GM12878 (cell line): ENCODE measurements around the gene CCDC39. TPM values are rescaled to one million over a fixed set of nuclear protein-coding genes. Genes with fewer than 3 reads are reported as not detected.

Source experiments
- ATAC-seq: fragments of 200-7000 bp; cut with Tn5 transposase; 3 replicates; pipeline ENCODE4 v1.9.1; 2020; ENCODE audit warnings: mild to moderate bottlenecking, moderate library complexity
- BruUV-seq: library from RNA; stranded (reverse); fragments of 400-500 nt; replicated peaks from 2 replicates; lab custom pipeline; 2021; lab: Mats Ljungman, UMichigan
- CTCF ChIA-PET: fragments of 300-600 bp; sonication (Branson Sonifier 250); formaldehyde crosslinking; extraction: SDS; loops from one replicate; lab custom pipeline; 2021; ENCODE audit warnings: inconsistent platforms; lab: Yijun Ruan, JAX
- POLR2A ChIA-PET: fragments of 350-600 bp; formaldehyde crosslinking; extraction: SDS; loops from one replicate; lab custom pipeline; 2021; ENCODE audit warnings: inconsistent platforms; lab: Charles Lee
- RAD21 ChIA-PET: fragments of 300-600 bp; sonication (Branson Sonifier 250); formaldehyde crosslinking; loops from one replicate; lab custom pipeline; 2023; ENCODE audit warnings: antibody characterized with exemption; ENCODE audit not compliant: unreplicated experiment; lab: Charles Lee
- SMC1A ChIA-PET: fragments of 300-600 bp; sonication (Branson Sonifier 250); formaldehyde crosslinking; loops from one replicate; lab custom pipeline; 2023; ENCODE audit not compliant: unreplicated experiment, uncharacterized antibody; lab: Charles Lee
- DNase-seq: peaks from one replicate; pipeline ENCODE4 v3.0.0-alpha.2; 2011; ENCODE audit warnings: low read depth, low spot score
- FAIRE-seq: peaks from 3 replicates; lab custom pipeline; 2011; peaks lifted over from hg19 to GRCh38; lab: Jason Lieb, UNC
- H2AFZ ChIP-seq: 2 replicates; pipeline ENCODE4 v1.6.0; 2011; ENCODE audit warnings: low read depth, low read length, control low read depth; ENCODE audit not compliant: control insufficient read depth
- H3K27ac ChIP-seq: 2 replicates; pipeline ENCODE4 v1.5.1; 2011; ENCODE audit warnings: control low read depth; ENCODE audit not compliant: control insufficient read depth, insufficient read depth
- H3K27me3 ChIP-seq, 2 experiments: replicated peaks in 1 of 2; 2 replicates each; pipeline versions ENCODE4 v1.6.0 to v1.6.1; 2011; ENCODE audit warnings: low read length in 1 of 2; ENCODE audit not compliant: control insufficient read depth in 2 of 2, insufficient read depth in 2 of 2
- H3K36me3 ChIP-seq, 2 experiments: 2 replicates each; pipeline ENCODE4 v1.5.1; 2011; ENCODE audit warnings: low read length in 1 of 2; ENCODE audit not compliant: control insufficient read depth in 2 of 2, insufficient read depth in 2 of 2
- H3K4me1 ChIP-seq: 2 replicates; pipeline ENCODE4 v1.6.1; 2011; ENCODE audit warnings: mild to moderate bottlenecking, low read length, moderate library complexity, mixed read lengths; ENCODE audit not compliant: control insufficient read depth, insufficient read depth
- H3K4me2 ChIP-seq: 2 replicates; pipeline ENCODE4 v1.6.0; 2011; ENCODE audit warnings: control low read depth; ENCODE audit not compliant: control insufficient read depth, insufficient read depth
- H3K4me3 ChIP-seq: fragments of 200-600 bp; sonication (generic); 2 replicates; pipeline ENCODE4 v1.5.1; 2016
- H3K79me2 ChIP-seq: 2 replicates; pipeline ENCODE4 v1.6.0; 2011; ENCODE audit warnings: low read length; ENCODE audit not compliant: control insufficient read depth, insufficient read depth
- H3K9ac ChIP-seq: 2 replicates; pipeline ENCODE4 v1.8.0; 2011; ENCODE audit warnings: low read length, control low read depth, mixed read lengths; ENCODE audit not compliant: control insufficient read depth, insufficient read depth
- H3K9me3 ChIP-seq: replicated peaks from 3 replicates; pipeline ENCODE4 v1.5.1; 2011; ENCODE audit warnings: mild to moderate bottlenecking, low read length; ENCODE audit not compliant: control insufficient read depth, insufficient read depth
- H4K20me1 ChIP-seq: 2 replicates; pipeline ENCODE4 v1.6.0; 2011; ENCODE audit not compliant: control insufficient read depth, insufficient read depth
- CBX5 ChIP-seq: sonication (generic); IDR thresholded peaks from 2 replicates; pipeline ENCODE4 v1.6.1; 2016; ENCODE audit warnings: low read depth, moderate library complexity, mild to moderate bottlenecking, inconsistent platforms
- CEBPB ChIP-seq, 2 experiments: fragments of 150-350 bp in 1 of 2; IDR thresholded peaks; 2 replicates each; pipeline ENCODE4 v1.6.1; 2012 to 2014; ENCODE audit warnings: low read depth in 2 of 2, low read length in 2 of 2, borderline replicate concordance in 1 of 2, inconsistent platforms in 1 of 2
- CHD2 ChIP-seq: IDR thresholded peaks from 2 replicates; pipeline ENCODE4 v1.6.1; 2011; ENCODE audit warnings: low read depth, low read length, improper control_type of control experiment, borderline replicate concordance
- EGR1 ChIP-seq, 2 experiments: IDR thresholded peaks; 1 replicate in 1 of 2; 2 replicates in 1 of 2; pipeline ENCODE4 v1.6.1; 2011 to 2012; ENCODE audit warnings: low read depth in 2 of 2, low read length in 2 of 2, borderline replicate concordance in 1 of 2, mild to moderate bottlenecking in 1 of 2, moderate library complexity in 1 of 2
- GABPA ChIP-seq: IDR thresholded peaks from 2 replicates; pipeline ENCODE4 v1.6.1; 2014; ENCODE audit warnings: antibody characterized with exemption, low read depth, mild to moderate bottlenecking, inconsistent platforms
- HCFC1 ChIP-seq: fragments of 150-350 bp; IDR thresholded peaks from 2 replicates; pipeline ENCODE4 v1.6.1; 2014; ENCODE audit warnings: low read length
- KDM1A ChIP-seq: fragments of 200-600 bp; sonication (generic); IDR thresholded peaks from 2 replicates; pipeline ENCODE4 v1.6.1; 2016; ENCODE audit warnings: borderline replicate concordance
- LARP7 ChIP-seq: fragments of 450-650 bp; IDR thresholded peaks from 2 replicates; pipeline ENCODE4 v1.6.1; 2017; ENCODE audit warnings: mild to moderate bottlenecking
- MEF2A ChIP-seq: IDR thresholded peaks from 2 replicates; pipeline ENCODE4 v1.6.1; 2011; ENCODE audit warnings: low read depth, mild to moderate bottlenecking, low read length, moderate library complexity; ENCODE audit not compliant: insufficient read depth
- MEF2B ChIP-seq: fragments of 450-650 bp; IDR thresholded peaks from 2 replicates; pipeline ENCODE4 v1.6.1; 2018; ENCODE audit warnings: mild to moderate bottlenecking, moderate library complexity; ENCODE audit not compliant: partially characterized antibody, poor library complexity, severe bottlenecking
- MXI1 ChIP-seq: fragments of 150-350 bp; IDR thresholded peaks from 2 replicates; pipeline ENCODE4 v1.6.1; 2011; ENCODE audit warnings: low read depth, mild to moderate bottlenecking, inconsistent platforms, low read length, improper control_type of control experiment
- MYC ChIP-seq: IDR thresholded peaks from 2 replicates; pipeline ENCODE4 v1.6.1; 2011; ENCODE audit warnings: mild to moderate bottlenecking, low read length, moderate library complexity, inconsistent platforms; ENCODE audit not compliant: insufficient read depth, insufficient replicate concordance, insufficient read length, severe bottlenecking
- POLR2A ChIP-seq: IDR thresholded peaks from 2 replicates; pipeline ENCODE4 v1.6.1; 2011; ENCODE audit warnings: low read depth, mild to moderate bottlenecking, low read length
- POLR2AphosphoS2 ChIP-seq: IDR thresholded peaks from 2 replicates; pipeline ENCODE4 v1.6.1; 2011; ENCODE audit warnings: low read depth, mild to moderate bottlenecking, low read length, improper control_type of control experiment, moderate library complexity
- RBBP5 ChIP-seq: fragments of 200-600 bp; sonication (generic); conservative IDR thresholded peaks from 2 replicates; pipeline ENCODE4 v1.6.1; 2016
- SIX5 ChIP-seq: IDR thresholded peaks from 2 replicates; pipeline ENCODE4 v1.6.1; 2011; ENCODE audit warnings: mild to moderate bottlenecking, low read depth, low read length, moderate library complexity; ENCODE audit not compliant: severe bottlenecking
- SUZ12 ChIP-seq: fragments of 200-600 bp; sonication (generic); IDR thresholded peaks from one replicate; pipeline ENCODE4 v1.6.1; 2018; ENCODE audit warnings: antibody characterized with exemption, mild to moderate bottlenecking; ENCODE audit not compliant: unreplicated experiment
- TARDBP ChIP-seq: IDR thresholded peaks from 2 replicates; pipeline ENCODE4 v1.6.1; 2016; ENCODE audit warnings: borderline replicate concordance
- TCF3 ChIP-seq: IDR thresholded peaks from 2 replicates; pipeline ENCODE4 v1.6.1; 2012; ENCODE audit warnings: low read depth, mild to moderate bottlenecking, low read length, borderline replicate concordance; ENCODE audit not compliant: insufficient read depth
- ZSCAN29 ChIP-seq: fragments of 450-650 bp; IDR thresholded peaks from 2 replicates; pipeline ENCODE4 v1.6.1; 2017; ENCODE audit warnings: mild to moderate bottlenecking, moderate library complexity
- WGBS: methylation state at CpG from one replicate; pipeline ENCODE4 v1.1.6; 2016; ENCODE audit warnings: low lambda C conversion rate; ENCODE audit not compliant: insufficient replicate concordance, insufficient coverage; ENCODE audit errors: missing lambda C conversion rate; 5-methylcytosine and 5-hydroxymethylcytosine counted together
- in situ Hi-C: fragments of 300-500 bp; cut with MboI; formaldehyde crosslinking; loops from 9 replicates; pipeline ENCODE4 v1.14.3; 2018; ENCODE audit warnings: mixed read lengths
- intact Hi-C: fragments of 100-400 bp; cut with micrococcal nuclease; formaldehyde crosslinking; loops from one replicate; pipeline ENCODE4 v1.14.2; 2022; ENCODE audit not compliant: unreplicated experiment
- polyA plus RNA-seq, 11 experiments: library from polyadenylated mRNA; depleted of rRNA in 4 of 11; unstranded in 6 of 11; stranded (reverse) in 5 of 11; fragments of >200 nt; fragmentation: Nextera tagmentation in 4 of 11; fragmentation: Illumina TruSeq in 1 of 11; extraction: Ambion mirVana in 4 of 11; extraction: Trizol in 1 of 11; gene quantifications; 1 replicate in 1 of 11; 2 replicates in 10 of 11; pipeline versions ENCODE4 v1.2.1 to v1.2.3, GENCODE V29; 2011 to 2016; ENCODE audit warnings: inconsistent platforms in 2 of 11, missing spikeins in 2 of 11, low read depth in 1 of 11
- total RNA-seq, 4 experiments: library from RNA; depleted of rRNA in 3 of 4; stranded (reverse); fragments of >200 nt in 3 of 4; fragmentation: Illumina TruSeq in 1 of 4; extraction: Trizol in 1 of 4; gene quantifications; 2 replicates each; pipeline versions ENCODE4 v1.2.1 to v1.2.3, GENCODE V29; 2013 to 2021

Gene CCDC39
- total and polyA plus RNA-seq, 10 of the 15 experiments (the other 5 are each of a cell fraction or from before 2014, with no cell fraction given) = 0.10 to 0.69 (median 0.31) TPM

DNA sequence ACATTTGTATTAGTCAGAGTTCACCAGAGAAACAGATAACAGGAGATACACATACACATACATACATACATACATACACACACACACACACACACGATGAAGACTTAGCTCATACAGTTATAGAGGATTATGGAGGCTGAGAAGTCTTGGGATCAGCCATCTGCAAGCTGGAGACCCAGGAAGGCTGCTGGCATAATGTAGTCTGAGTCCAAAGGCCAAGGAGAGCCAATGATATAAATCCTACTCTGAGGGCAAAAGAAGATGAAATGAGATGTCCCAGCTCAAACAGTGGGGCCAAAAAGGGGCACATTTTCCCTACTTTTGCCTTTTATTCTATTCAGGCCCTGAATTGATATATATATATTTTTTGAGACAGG is 83.7 kb downstream of the CCDC39 start:
- no peaks in the 10 kb centered on the region for H3K4me1 ChIP-seq
- in situ Hi-C loops = loop anchor here (10.0 kb wide), 1 partner anchor 841 kb away; no protein-coding TSS in a partner anchor
- H3K27ac ChIP-seq = no peak overlapping the region
- H3K79me2 ChIP-seq = no peaks in the 10 kb centered on the region
- POLR2A ChIA-PET = no interaction called here
- no peak overlapping the region for H2AFZ ChIP-seq
- no peak for TF ChIP-seq RBBP5
- no peak for TF ChIP-seq MEF2A
- no peak for TF ChIP-seq CBX5
- TF ChIP-seq ZSCAN29 = no peak
- no peak for TF ChIP-seq EGR1 (IDR thresholded peaks at IDR 0.05; ENCODE audit: borderline replicate concordance in 1 of 2, low read depth in 2 of 2, low read length in 2 of 2)
- TF ChIP-seq MYC = no peak
- TF ChIP-seq POLR2A = no peak
- no peak for TF ChIP-seq GABPA
- no peak for TF ChIP-seq KDM1A
- TF ChIP-seq CEBPB (IDR thresholded peaks at IDR 0.05; ENCODE audit: borderline replicate concordance in 1 of 2, low read depth in 2 of 2, low read length in 2 of 2) = no peak
- TF ChIP-seq POLR2AphosphoS2 = no peak
- no peak for TF ChIP-seq SUZ12
- no peak for TF ChIP-seq CHD2
- TF ChIP-seq TARDBP = no peak
- no peak for TF ChIP-seq MXI1
- no peak for TF ChIP-seq TCF3
- TF ChIP-seq LARP7 = no peak
- TF ChIP-seq MEF2B = no peak
- TF ChIP-seq SIX5 = no peak
- no peak for TF ChIP-seq HCFC1
- H3K4me3 ChIP-seq = no peak overlapping the region
- FAIRE-seq (no peak), ATAC-seq (no peak), DNase-seq (no peak)
- H3K9ac ChIP-seq = no peak overlapping the region
- intact Hi-C loops = loop anchor here (1.0 to 5.0 kb wide), 4 partner anchors 558 to 847 kb away; partner anchors contain the start of gene PEX5L
- CTCF ChIA-PET = interaction anchor here (0.6 to 3.4 kb wide), 25 partner anchors 9 to 974 kb away, joined by 3 to 43 read pairs (median 4); no protein-coding TSS in a partner anchor
- no peak overlapping the region for H3K4me2 ChIP-seq
- H3K36me3 ChIP-seq = no peaks in the 10 kb centered on the region
- H3K27me3 ChIP-seq = no peaks in the 10 kb centered on the region
- WGBS = 0% methylated on average over 1 of the region's 1 CpG
- RAD21 ChIA-PET = interaction anchor here (0.6 to 2.0 kb wide), 25 partner anchors 20 to 949 kb away, joined by 3 to 34 read pairs (median 4); no protein-coding TSS in a partner anchor
- SMC1A ChIA-PET = interaction anchor here (0.7 to 2.3 kb wide), 17 partner anchors 9 to 952 kb away, joined by 3 to 19 read pairs (median 4); no protein-coding TSS in a partner anchor
- H3K9me3 ChIP-seq = no peaks in the 10 kb centered on the region
- BruUV-seq = no TSS peak
- H4K20me1 ChIP-seq = no peaks in the 10 kb centered on the region
